Measurements from ENCODE around the gene ASTN2.

ASTN2 gene

DNA sequence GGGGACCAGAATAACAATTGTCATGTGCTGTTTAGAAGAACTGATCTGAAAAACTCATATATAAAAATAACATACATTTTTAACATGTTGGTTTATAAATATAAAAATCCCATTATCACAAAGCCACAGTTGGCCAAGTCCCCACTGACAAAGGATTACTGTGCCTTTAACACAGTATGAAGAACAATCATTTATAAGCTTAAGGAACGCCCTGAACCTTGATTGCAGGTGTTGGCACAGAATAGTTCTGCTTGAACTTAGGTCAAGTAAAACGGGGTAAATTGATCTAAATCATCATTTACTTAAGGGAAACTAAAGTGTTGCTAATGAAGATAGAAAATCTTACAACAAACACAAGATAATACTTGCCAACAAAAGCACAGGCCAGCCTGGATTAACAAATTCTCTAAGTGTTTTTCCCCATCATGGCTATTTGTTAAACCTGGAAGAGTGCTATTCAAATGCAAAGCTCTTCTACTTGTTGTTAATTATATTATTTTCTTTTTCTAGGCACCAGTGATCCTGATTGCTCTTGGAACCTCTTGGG, 46.1 kb downstream of the ASTN2 start:
- Histone ChIP-seq H3K36me3 (replicated peaks; ENCODE audit: insufficient read depth, low read length) (no peaks in the 10 kb centered on the region), H2AFZ (ENCODE audit: low read length) (no peak overlapping the region), H3K27ac (ENCODE audit: low read length) (no peak overlapping the region), H3F3A (ENCODE audit: insufficient read depth, low read length) (no peaks in the 10 kb centered on the region), H4K20me1 (ENCODE audit: insufficient read depth, low read length) (no peaks in the 10 kb centered on the region), H3K4me1 (ENCODE audit: low read length) (no peaks in the 10 kb centered on the region), H3K79me2 (ENCODE audit: low read length) (no peaks in the 10 kb centered on the region), H3K9me3 (replicated peaks; ENCODE audit: insufficient read depth, low read length) (no peaks in the 10 kb centered on the region), H3K27me3 (replicated peaks; ENCODE audit: insufficient read depth, low read length) (no peaks in the 10 kb centered on the region), H3K4me3 (ENCODE audit: low read length) (no peak overlapping the region), H3K4me2 (ENCODE audit: low read depth, low read length) (no peak overlapping the region), H3K9ac (ENCODE audit: low read length) (no peak overlapping the region), H3K9me2 (replicated peaks; ENCODE audit: insufficient read depth, low read length) (no peaks in the 10 kb centered on the region)
- DNase-seq, result no peak
- TF ChIP-seq, protein P1, sequence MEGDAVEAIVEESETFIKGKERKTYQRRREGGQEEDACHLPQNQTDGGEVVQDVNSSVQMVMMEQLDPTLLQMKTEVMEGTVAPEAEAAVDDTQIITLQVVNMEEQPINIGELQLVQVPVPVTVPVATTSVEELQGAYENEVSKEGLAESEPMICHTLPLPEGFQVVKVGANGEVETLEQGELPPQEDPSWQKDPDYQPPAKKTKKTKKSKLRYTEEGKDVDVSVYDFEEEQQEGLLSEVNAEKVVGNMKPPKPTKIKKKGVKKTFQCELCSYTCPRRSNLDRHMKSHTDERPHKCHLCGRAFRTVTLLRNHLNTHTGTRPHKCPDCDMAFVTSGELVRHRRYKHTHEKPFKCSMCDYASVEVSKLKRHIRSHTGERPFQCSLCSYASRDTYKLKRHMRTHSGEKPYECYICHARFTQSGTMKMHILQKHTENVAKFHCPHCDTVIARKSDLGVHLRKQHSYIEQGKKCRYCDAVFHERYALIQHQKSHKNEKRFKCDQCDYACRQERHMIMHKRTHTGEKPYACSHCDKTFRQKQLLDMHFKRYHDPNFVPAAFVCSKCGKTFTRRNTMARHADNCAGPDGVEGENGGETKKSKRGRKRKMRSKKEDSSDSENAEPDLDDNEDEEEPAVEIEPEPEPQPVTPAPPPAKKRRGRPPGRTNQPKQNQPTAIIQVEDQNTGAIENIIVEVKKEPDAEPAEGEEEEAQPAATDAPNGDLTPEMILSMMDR (IDR thresholded peaks at IDR 0.05; ENCODE audit: low read length), result no peak
- no peak for TF ChIP-seq EZH2phosphoT487 (IDR thresholded peaks at IDR 0.05; ENCODE audit: low read length)
- TF ChIP-seq EZH2 (optimal IDR thresholded peaks at IDR 0.05; ENCODE audit: low read depth, low read length), result no peak

DNA sequence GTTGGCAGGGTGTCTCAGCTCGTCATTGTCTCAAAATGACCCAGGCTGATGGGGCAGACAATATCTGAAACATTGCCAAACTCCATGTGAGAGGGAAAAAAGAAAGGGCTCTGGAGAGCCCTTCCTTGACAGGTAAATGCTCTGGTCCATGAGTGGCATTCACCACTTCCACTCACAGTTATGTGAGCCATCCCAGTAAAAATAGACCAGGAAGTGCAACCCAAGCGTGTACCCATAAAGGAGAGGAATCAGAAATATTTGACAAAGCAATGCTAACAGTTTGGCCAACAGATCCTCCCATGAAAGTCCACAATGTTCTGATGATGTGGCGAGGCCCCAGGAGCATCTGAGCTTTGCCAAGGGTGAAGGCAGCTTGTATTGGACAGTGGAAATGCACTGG, 49.4 kb downstream of the ASTN2 start:
- Histone ChIP-seq H3K79me2 (ENCODE audit: low read length) (no peaks in the 10 kb centered on the region), H3K4me2 (ENCODE audit: low read depth, low read length) (no peak overlapping the region), H3K9me2 (replicated peaks; ENCODE audit: insufficient read depth, low read length) (no peaks in the 10 kb centered on the region), H3K27me3 (replicated peaks; ENCODE audit: insufficient read depth, low read length) (no peaks in the 10 kb centered on the region), H4K20me1 (ENCODE audit: insufficient read depth, low read length) (no peaks in the 10 kb centered on the region), H3F3A (ENCODE audit: insufficient read depth, low read length) (no peaks in the 10 kb centered on the region), H3K9me3 (replicated peaks; ENCODE audit: insufficient read depth, low read length) (no peaks in the 10 kb centered on the region), H3K36me3 (replicated peaks; ENCODE audit: insufficient read depth, low read length) (no peaks in the 10 kb centered on the region), H3K9ac (ENCODE audit: low read length) (no peak overlapping the region), H3K4me3 (ENCODE audit: low read length) (no peak overlapping the region), H2AFZ (ENCODE audit: low read length) (no peak overlapping the region), H3K27ac (ENCODE audit: low read length) (no peak overlapping the region), H3K4me1 (ENCODE audit: low read length) (no peaks in the 10 kb centered on the region)
- TF ChIP-seq EZH2 (optimal IDR thresholded peaks at IDR 0.05; ENCODE audit: low read depth, low read length) (no peak), EZH2phosphoT487 (IDR thresholded peaks at IDR 0.05; ENCODE audit: low read length) (no peak)
- TF ChIP-seq, protein P1 (IDR thresholded peaks at IDR 0.05; ENCODE audit: low read length), result no peak
- no peak for DNase-seq

DNA sequence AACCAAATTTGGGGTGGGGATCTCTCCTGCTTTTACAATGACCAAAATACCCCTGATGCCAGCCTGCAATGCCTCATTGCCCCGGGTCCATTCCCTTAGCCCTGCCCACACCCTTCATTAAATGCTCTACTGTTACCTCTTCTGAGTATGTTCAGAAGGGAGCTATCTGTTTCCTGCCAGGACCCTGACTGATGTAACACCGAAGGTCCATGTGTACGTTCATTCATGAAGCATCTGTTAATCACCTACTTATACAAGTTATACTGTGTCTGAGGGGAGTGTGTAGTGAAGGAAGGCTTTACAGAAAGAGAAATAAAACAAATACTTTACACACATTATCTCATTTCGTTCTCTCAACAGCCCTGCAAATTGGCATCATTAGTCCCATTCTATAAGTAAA, 51.9 kb downstream of the ASTN2 start:
- H3K9me2 ChIP-seq (replicated peaks; ENCODE audit: insufficient read depth, low read length), result no peaks in the 10 kb centered on the region
- no peak overlapping the region for H3K27ac ChIP-seq (ENCODE audit: low read length)
- H3K36me3 ChIP-seq (replicated peaks; ENCODE audit: insufficient read depth, low read length), result no peaks in the 10 kb centered on the region
- no peaks in the 10 kb centered on the region for H3K27me3 ChIP-seq (replicated peaks; ENCODE audit: insufficient read depth, low read length)
- H3F3A ChIP-seq (ENCODE audit: insufficient read depth, low read length), result no peaks in the 10 kb centered on the region
- DNase-seq, result no peak
- H3K4me3 ChIP-seq (ENCODE audit: low read length), result no peak overlapping the region
- TF ChIP-seq, protein P1 (IDR thresholded peaks at IDR 0.05; ENCODE audit: low read length), result no peak
- no peak for TF ChIP-seq EZH2phosphoT487 (IDR thresholded peaks at IDR 0.05; ENCODE audit: low read length)
- TF ChIP-seq EZH2 (optimal IDR thresholded peaks at IDR 0.05; ENCODE audit: low read depth, low read length), result no peak
- H3K9ac ChIP-seq (ENCODE audit: low read length), result no peak overlapping the region
- H3K79me2 ChIP-seq (ENCODE audit: low read length), result no peaks in the 10 kb centered on the region
- H3K9me3 ChIP-seq (replicated peaks; ENCODE audit: insufficient read depth, low read length), result no peaks in the 10 kb centered on the region
- H3K4me2 ChIP-seq (ENCODE audit: low read depth, low read length), result no peak overlapping the region
- H2AFZ ChIP-seq (ENCODE audit: low read length), result no peak overlapping the region
- H4K20me1 ChIP-seq (ENCODE audit: insufficient read depth, low read length), result no peaks in the 10 kb centered on the region
- H3K4me1 ChIP-seq (ENCODE audit: low read length), result no peaks in the 10 kb centered on the region

Data from MM.1S (cell line).